Ectodermal cell (in vitro differentiated cells): ENCODE results near the gene TOGARAM1.

Source experiments
- H3K27ac ChIP-seq: 2 replicates; pipeline ENCODE4 v1.7.0; 2013; ENCODE audit warnings: mild to moderate bottlenecking, low read depth, low read length; ENCODE audit not compliant: insufficient read depth, poor library complexity, severe bottlenecking
- H3K27me3 ChIP-seq: 2 replicates; pipeline ENCODE4 v1.7.0; 2013; ENCODE audit warnings: mild to moderate bottlenecking, low read length; ENCODE audit not compliant: insufficient read depth, control insufficient read depth, poor library complexity, severe bottlenecking
- H3K36me3 ChIP-seq: one replicate; pipeline ENCODE4 v1.7.0; 2013; ENCODE audit warnings: low read length; ENCODE audit not compliant: control insufficient read depth, insufficient read depth
- H3K4me1 ChIP-seq: one replicate; pipeline ENCODE4 v1.7.0; 2013; ENCODE audit warnings: low read length; ENCODE audit not compliant: control insufficient read depth, insufficient read depth
- H3K4me3 ChIP-seq: 2 replicates; pipeline ENCODE4 v1.7.0; 2013; ENCODE audit warnings: low read depth, low read length, control low read depth; ENCODE audit not compliant: insufficient read depth
- H3K9me3 ChIP-seq: 2 replicates; pipeline ENCODE4 v1.7.0; 2013; ENCODE audit warnings: mild to moderate bottlenecking, low read length, moderate library complexity; ENCODE audit not compliant: control insufficient read depth
- WGBS, 2 experiments: methylation state at CpG; one replicate each; pipeline ENCODE4 v1.1.7; 2013; ENCODE audit warnings: missing lambda C conversion rate in 2 of 2; 5-methylcytosine and 5-hydroxymethylcytosine counted together

The TOGARAM1 gene

DNA sequence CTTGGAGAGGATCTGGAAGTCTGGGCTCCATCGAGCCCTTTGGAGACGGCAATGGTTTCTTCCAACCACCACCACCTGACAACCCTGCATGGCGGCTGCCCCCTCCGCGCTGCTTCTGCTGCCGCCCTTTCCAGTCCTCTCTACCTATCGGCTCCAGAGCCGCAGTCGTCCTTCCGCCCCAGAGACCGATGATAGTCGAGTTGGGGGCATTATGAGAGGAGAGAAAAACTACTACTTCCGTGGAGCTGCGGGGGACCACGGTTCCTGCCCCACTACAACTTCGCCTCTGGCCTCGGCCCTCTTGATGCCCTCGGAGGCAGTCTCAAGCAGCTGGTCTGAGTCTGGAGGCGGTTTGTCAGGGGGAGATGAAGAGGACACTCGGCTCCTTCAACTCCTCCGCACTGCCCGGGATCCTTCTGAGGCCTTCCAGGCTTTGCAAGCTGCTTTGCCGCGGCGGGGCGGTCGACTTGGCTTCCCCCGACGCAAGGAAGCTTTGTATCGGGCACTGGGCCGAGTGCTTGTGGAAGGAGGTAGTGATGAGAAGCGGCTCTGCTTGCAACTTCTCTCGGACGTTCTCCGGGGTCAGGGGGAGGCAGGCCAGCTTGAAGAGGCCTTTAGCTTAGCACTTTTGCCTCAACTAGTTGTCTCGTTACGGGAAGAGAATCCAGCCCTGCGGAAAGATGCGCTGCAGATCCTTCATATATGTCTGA lies 499 bp downstream of the TOGARAM1 start:
- H3K27me3 ChIP-seq, result no peaks in the 10 kb centered on the region
- H3K36me3 ChIP-seq, result no peaks in the 10 kb centered on the region
- H3K9me3 ChIP-seq, result no peaks in the 10 kb centered on the region
- H3K4me3 ChIP-seq, result peak overlapping the region; percentile 94
- 1% methylated on average over 39 of the region's 39 CpGs for WGBS, 2 experiments
- H3K4me1 ChIP-seq, result peaks cover 8% of the 10 kb centered on the region
- H3K27ac ChIP-seq, result peak overlapping the region; percentile 93

DNA sequence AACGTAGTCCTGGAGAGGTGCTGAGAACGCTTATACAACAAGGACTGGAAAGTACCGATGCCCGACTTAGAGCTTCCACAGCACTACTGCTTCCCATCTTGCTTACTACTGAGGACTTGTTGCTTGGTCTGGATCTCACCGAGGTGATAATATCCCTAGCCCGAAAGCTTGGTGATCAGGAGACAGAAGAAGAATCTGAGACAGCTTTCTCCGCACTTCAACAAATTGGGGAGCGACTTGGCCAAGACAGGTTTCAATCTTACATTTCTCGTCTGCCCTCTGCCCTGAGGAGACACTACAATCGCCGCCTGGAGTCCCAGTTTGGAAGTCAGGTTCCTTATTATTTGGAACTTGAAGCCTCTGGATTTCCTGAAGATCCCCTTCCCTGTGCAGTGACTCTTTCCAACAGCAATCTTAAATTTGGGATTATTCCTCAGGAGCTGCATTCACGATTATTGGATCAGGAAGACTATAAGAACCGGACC lies 1.1 kb downstream of the TOGARAM1 start:
- H3K4me3 ChIP-seq, result peak overlapping the region; percentile 94
- no peaks in the 10 kb centered on the region for H3K36me3 ChIP-seq
- WGBS, 2 experiments, result 8 to 9% methylated on average over 13 of the region's 13 CpGs
- H3K27ac ChIP-seq, result peak overlapping the region; percentile 93
- peaks cover 8% of the 10 kb centered on the region for H3K4me1 ChIP-seq
- no peaks in the 10 kb centered on the region for H3K9me3 ChIP-seq
- no peaks in the 10 kb centered on the region for H3K27me3 ChIP-seq

DNA sequence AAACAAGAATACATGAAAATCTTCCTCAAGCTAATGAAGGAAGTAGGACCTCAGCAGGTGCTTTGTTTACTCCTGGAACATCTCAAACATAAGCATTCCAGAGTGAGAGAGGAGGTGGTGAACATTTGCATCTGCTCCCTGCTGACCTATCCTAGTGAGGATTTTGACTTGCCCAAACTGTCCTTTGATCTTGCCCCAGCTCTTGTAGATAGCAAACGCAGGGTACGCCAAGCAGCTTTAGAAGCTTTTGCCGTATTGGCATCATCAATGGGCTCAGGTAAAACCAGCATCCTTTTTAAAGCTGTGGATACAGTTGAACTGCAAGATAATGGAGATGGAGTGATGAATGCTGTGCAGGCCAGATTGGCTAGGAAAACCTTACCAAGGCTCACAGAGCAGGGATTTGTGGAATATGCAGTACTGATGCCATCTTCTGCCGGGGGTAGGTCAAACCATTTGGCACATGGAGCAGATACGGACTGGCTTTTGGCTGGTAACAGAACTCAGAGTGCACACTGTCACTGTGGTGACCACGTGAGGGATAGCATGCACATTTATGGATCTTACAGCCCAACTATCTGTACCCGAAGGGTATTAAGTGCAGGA lies 1.9 kb downstream of the TOGARAM1 start:
- no peaks in the 10 kb centered on the region for H3K9me3 ChIP-seq
- peaks cover 8% of the 10 kb centered on the region for H3K4me1 ChIP-seq
- H3K36me3 ChIP-seq, result no peaks in the 10 kb centered on the region
- no peak overlapping the region for H3K27ac ChIP-seq
- WGBS, 2 experiments, result 18 to 25% methylated on average over 7 of the region's 7 CpGs
- peak overlapping the region; percentile 94 for H3K4me3 ChIP-seq
- no peaks in the 10 kb centered on the region for H3K27me3 ChIP-seq

DNA sequence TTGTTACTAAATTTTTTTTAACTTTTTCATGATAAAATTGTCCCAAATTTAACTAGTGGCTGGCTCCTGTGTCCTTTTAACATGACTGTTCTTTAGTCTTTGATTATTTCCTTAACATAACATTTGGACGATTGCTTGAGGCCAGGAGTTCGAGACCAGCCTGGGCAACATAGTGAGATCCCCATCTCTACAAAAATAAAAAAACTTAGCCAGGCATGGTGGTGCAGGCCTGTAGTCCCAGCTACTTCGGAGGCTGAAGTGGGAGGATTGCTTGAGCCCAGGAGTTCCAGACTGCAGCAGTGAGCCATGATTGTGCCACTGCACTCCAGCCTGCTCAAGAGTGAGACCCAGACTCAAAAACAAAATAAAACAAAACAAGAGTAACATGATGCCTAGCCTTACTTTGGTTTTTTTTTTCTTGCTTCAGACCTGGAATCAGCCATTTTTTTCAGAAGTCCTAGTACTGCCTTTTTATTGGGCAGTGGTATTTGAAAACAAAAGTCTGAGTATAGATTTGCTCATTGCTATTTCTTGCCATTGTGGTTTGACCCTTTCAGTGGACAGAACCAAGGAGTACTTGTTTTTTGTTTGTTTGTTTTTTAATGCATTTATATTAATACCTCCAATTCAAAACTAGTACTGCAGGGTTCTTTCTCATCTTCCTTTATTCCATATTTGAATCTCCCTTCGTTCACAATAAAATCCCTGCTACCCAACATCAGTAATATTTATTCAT lies 4.8 kb downstream of the TOGARAM1 start:
- Histone ChIP-seq H3K4me1 (peaks cover 8% of the 10 kb centered on the region), H3K9me3 (no peaks in the 10 kb centered on the region), H3K27me3 (no peaks in the 10 kb centered on the region), H3K27ac (no peak overlapping the region), H3K4me3 (peak overlapping the region; percentile 2), H3K36me3 (no peaks in the 10 kb centered on the region)
- WGBS, 2 experiments, result 88 to 96% methylated on average over 4 of the region's 4 CpGs

DNA sequence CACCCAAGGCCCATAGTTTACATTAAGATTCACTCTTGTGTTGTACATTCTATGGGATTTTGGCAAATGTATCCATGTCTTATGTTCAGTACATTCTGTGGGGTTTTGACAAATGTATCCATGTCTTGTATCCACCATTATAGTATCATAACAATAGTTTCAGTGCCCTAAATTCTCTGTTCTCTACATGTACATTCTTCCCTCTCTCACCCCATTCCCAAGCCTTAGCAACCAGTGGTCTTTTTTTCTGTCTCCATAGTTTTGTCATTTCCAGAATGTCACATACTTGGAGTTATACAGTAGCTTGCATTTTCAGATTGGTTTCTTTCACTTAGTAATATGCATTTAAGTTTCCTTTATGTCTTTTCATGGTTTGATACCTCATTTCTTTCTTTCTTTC lies 6.7 kb downstream of the TOGARAM1 start:
- Histone ChIP-seq H3K27me3 (no peaks in the 10 kb centered on the region), H3K36me3 (no peaks in the 10 kb centered on the region), H3K9me3 (no peaks in the 10 kb centered on the region), H3K4me3 (no peak overlapping the region), H3K27ac (no peak overlapping the region), H3K4me1 (peaks cover 2% of the 10 kb centered on the region)

DNA sequence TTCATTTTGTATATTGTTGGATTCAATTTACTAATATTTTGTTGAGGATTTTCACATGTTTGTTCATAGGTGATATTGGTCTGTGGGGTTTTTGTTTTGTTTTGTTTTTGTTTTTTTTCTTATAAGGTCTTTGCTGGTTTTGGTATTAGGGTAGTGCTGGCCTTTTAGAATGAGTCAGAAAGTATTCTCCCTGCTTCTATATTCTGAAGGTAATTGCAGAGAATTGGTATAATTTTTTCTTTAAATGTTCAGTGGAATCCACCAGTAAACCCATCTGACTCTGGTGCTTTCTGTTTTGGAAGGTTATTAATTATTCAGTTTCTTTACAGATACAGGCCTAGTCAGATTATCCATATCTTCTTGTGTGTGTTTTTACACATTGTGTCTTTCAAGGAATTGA lies 8.9 kb downstream of the TOGARAM1 start:
- no peaks in the 10 kb centered on the region for H3K4me1 ChIP-seq

DNA sequence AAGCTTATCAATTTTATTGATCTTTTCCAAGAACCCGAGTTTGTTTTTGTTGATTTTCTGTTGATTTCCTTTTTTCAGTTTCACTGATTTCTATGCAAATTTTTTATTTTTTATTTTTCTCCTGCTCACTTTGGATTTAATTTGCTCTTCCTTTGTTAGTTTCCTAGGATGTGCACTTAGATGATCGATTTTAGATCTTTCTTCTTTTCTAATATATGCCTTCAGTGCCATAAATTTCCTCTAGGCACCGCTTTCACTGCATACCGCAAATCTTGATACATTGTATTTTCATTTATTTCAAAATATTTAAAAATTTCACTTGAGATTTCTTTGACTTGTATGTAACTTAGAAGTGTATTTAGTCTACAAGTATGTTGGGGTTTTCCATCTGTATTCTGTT lies 9.5 kb downstream of the TOGARAM1 start:
- H3K9me3 ChIP-seq, result no peaks in the 10 kb centered on the region
- no peak overlapping the region for H3K27ac ChIP-seq
- H3K36me3 ChIP-seq, result no peaks in the 10 kb centered on the region
- 89 to 100% methylated on average over 1 to 4 of the region's 4 CpGs for WGBS, 2 experiments
- H3K27me3 ChIP-seq, result no peaks in the 10 kb centered on the region
- no peaks in the 10 kb centered on the region for H3K4me1 ChIP-seq
- no peak overlapping the region for H3K4me3 ChIP-seq

More for the DNA sequence above, 8.9 kb downstream of the TOGARAM1 start:
- no peaks in the 10 kb centered on the region for H3K36me3 ChIP-seq
- H3K27ac ChIP-seq, result no peak overlapping the region
- no peak overlapping the region for H3K4me3 ChIP-seq
- H3K9me3 ChIP-seq, result no peaks in the 10 kb centered on the region
- no peaks in the 10 kb centered on the region for H3K27me3 ChIP-seq

DNA sequence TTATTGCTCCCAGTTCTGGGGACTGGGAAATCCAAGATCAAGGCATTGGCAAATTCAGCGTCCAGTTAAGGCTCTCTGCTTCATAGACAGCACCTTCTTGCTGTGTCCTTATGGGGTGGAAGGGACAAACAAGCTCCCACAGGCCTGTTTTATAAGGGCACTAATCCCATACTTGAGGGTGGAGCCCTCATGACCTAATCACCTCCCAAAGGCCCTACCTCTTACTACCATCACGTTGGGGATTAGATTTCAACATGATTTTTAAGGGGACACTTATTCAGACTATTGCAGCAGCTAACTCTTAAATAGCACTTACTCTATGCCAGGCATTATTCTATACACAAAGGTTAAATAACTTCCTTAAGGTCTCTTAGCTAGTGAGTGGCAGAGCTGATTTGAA lies 17.3 kb downstream of the TOGARAM1 start:
- Histone ChIP-seq H3K4me3 (no peak overlapping the region), H3K36me3 (no peaks in the 10 kb centered on the region), H3K27me3 (no peaks in the 10 kb centered on the region), H3K9me3 (no peaks in the 10 kb centered on the region), H3K27ac (no peak overlapping the region), H3K4me1 (no peaks in the 10 kb centered on the region)
- WGBS, 2 experiments, result 75 to 87% methylated on average over 2 of the region's 2 CpGs

DNA sequence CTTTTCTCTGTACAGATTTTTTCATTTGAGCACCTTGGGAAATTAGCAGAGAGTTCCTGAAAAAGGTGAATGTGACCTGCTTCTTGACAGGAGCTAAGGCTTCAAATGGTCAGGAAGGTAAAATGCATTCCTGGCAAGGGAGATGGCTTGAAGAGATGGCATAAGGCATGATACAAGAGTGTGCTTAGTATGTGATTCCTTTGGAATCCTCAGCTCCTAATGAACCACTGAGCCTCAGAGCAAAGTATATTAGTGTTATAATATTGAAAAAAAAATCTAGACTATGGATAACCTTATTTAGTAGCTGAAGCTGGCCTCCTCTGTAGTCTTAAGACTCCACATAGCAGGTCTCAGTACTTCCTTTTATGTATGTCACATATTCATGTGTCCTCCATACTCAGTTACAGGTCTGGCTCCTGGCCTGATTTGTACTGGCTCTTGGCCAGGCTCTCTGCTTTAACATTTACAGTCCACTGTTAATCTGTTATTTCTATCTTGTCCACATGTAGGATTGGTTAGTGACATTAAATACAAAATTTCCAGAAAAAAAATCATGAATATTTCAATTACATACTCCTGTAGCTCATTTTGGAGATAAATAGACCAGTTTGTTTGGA lies 17.9 kb downstream of the TOGARAM1 start:
- no peaks in the 10 kb centered on the region for H3K4me1 ChIP-seq
- no peaks in the 10 kb centered on the region for H3K27me3 ChIP-seq
- no peak overlapping the region for H3K27ac ChIP-seq
- H3K4me3 ChIP-seq, result no peak overlapping the region
- no peaks in the 10 kb centered on the region for H3K9me3 ChIP-seq
- H3K36me3 ChIP-seq, result no peaks in the 10 kb centered on the region

DNA sequence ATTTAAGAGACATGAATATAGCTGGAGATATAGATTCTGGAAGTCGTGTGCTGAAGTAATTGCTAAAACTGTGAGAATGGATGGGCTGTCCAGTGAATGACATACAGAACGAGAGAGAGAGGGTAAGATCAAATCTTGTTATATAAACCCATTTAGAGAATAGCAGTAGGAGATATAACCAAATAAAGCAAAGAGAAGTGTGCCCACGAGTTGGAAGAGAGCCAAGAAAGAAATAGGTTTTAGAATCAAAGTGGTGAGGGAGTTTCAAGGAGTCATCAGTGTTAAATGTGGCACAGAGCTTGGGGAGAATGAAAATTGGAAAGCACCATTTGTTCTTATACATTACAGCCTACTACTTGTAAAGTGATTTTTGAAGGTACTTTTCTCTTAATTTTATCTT lies 19.2 kb downstream of the TOGARAM1 start:
- Histone ChIP-seq H3K4me1 (no peaks in the 10 kb centered on the region), H3K4me3 (no peak overlapping the region)

More for the DNA sequence above, 19.2 kb downstream of the TOGARAM1 start:
- WGBS, 2 experiments, result 83 to 93% methylated on average over 3 of the region's 3 CpGs
- no peaks in the 10 kb centered on the region for H3K9me3 ChIP-seq
- no peaks in the 10 kb centered on the region for H3K27me3 ChIP-seq
- no peak overlapping the region for H3K27ac ChIP-seq
- no peaks in the 10 kb centered on the region for H3K36me3 ChIP-seq
